NCI-H345 (cell line): ENCODE measurements around the gene ACP5.
"Not testable (repeated sequence)": the region's sequence is repeated elsewhere in the genome, so short reads cannot be mapped to it uniquely, and the experiment has no call there.

Source experiments
- DNase-seq: peaks from one replicate; lab custom pipeline; 2025; lab: John Stamatoyannopoulos, UW

The ACP5 gene

GRCh38 chr19:11577451-11578257 is at the start of gene ACP5:
Gene ACP5 (minus strand): TSS chr19:11577645. CDS start chr19:11577317, 328 bp downstream.
- no peak for DNase-seq

GRCh38 chr19:11626252-11626651 is 48.8 kb upstream of the ACP5 start:
- DNase-seq = no peak

GRCh38 chr19:11624069-11624463 is 46.6 kb upstream of the ACP5 start:
- no peak for DNase-seq

GRCh38 chr19:11622401-11622800 is 45.0 kb upstream of the ACP5 start:
- DNase-seq = not testable (repeated sequence)

GRCh38 chr19:11620553-11620952 is 43.1 kb upstream of the ACP5 start:
- no peak for DNase-seq

- no peak for DNase-seq
Measured at GRCh38 chr19:11617180-11618062, 40.0 kb upstream of the ACP5 start.

- DNase-seq = no peak
Measured at GRCh38 chr19:11612816-11613511, 35.5 kb upstream of the ACP5 start.

- DNase-seq = no peak
Measured at GRCh38 chr19:11611730-11612129, 34.3 kb upstream of the ACP5 start.

- DNase-seq = no peak
Measured at GRCh38 chr19:11606484-11606883, 29.0 kb upstream of the ACP5 start.

- DNase-seq = not testable (repeated sequence)
Measured at GRCh38 chr19:11599704-11600103, 22.3 kb upstream of the ACP5 start.

- DNase-seq = no peak
Measured at GRCh38 chr19:11598746-11599145, 21.3 kb upstream of the ACP5 start.

GRCh38 chr19:11598103-11598483 is 20.6 kb upstream of the ACP5 start:
- DNase-seq = no peak

- DNase-seq = peak; percentile 86
Measured at GRCh38 chr19:11597202-11598102, 20.0 kb upstream of the ACP5 start, which contains the start of gene ZNF627. Gene ZNF627 (plus strand): TSS chr19:11597483. CDS start chr19:11597628, 145 bp downstream.

- no peak for DNase-seq
Measured at GRCh38 chr19:11596156-11596555, 18.7 kb upstream of the ACP5 start.

GRCh38 chr19:11594084-11594483 is 16.6 kb upstream of the ACP5 start:
- no peak for DNase-seq

GRCh38 chr19:11587975-11588631 is 10.7 kb upstream of the ACP5 start:
- no peak for DNase-seq

- DNase-seq = peak; percentile 53
Measured at GRCh38 chr19:11587302-11587974, 10.0 kb upstream of the ACP5 start.

- DNase-seq = no peak
Measured at GRCh38 chr19:11586331-11586730, 8.9 kb upstream of the ACP5 start.

- DNase-seq = no peak
Measured at GRCh38 chr19:11581740-11582139, 4.3 kb upstream of the ACP5 start.

GRCh38 chr19:11580116-11580515 is 2.7 kb upstream of the ACP5 start:
- no peak for DNase-seq
